ENCODE measurements around the gene SMAD7. TPM values are rescaled to one million over a fixed set of nuclear protein-coding genes. Genes with fewer than 3 reads are reported as not detected.
"Not testable (repeated sequence)": the region's sequence is repeated elsewhere in the genome, so short reads cannot be mapped to it uniquely, and the experiment has no call there.

SMAD7 gene
- total RNA-seq, 5 donors from 2014 or later (not counting 1 experiment from before 2014, with no cell fraction given): 28.5 to 138 (median 57.7) TPM

DNA sequence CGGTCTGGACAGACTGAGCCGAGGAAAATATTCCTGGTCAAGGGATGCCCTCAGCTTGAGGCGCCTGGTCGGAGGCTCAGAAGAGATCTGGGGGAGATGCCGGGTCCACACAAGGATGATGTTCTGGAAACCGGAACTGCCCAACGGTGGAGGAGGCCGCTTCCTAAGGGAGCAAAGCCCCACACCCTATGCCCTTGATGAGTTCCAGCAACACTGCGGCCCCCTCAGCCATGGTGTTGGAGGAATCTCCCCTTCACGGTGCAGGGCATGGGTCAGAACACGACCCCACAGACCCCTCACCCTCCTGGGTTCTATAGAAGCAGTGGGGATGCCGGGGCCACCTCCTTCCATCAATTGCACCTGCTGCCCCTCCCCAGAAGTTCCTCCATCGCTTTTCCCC is 79.8 kb downstream of the SMAD7 start:
- peaks cover 14 to 24% (median 16%) of the 10 kb centered on the region in 3 donors for H3K4me1 Mint-ChIP-seq
- DNase-seq; H3K27me3 ChIP-seq (replicated peaks in 1 of 2; ENCODE audit: control insufficient read depth in 2 of 2, extremely low read depth in 1 of 2, insufficient read depth in 2 of 2, low read length in 1 of 2); H3K36me3 ChIP-seq (ENCODE audit: control insufficient read depth in 2 of 2, extremely low read depth in 1 of 2, insufficient read depth in 1 of 2, low read length in 1 of 2); POLR2A ChIA-PET; CTCF ChIA-PET; H3K4me3 Mint-ChIP-seq; H3K27ac Mint-ChIP-seq; H3K27ac ChIP-seq (ENCODE audit: low read length); H3K27me3 Mint-ChIP-seq; H3K4me3 ChIP-seq (ENCODE audit: control insufficient read depth in 1 of 2, extremely low read depth in 1 of 2, low read length in 1 of 2); ATAC-seq (replicated peaks in 1 of 4); H3K9me3 Mint-ChIP-seq; H3K9me3 ChIP-seq; H3K36me3 Mint-ChIP-seq: not testable (repeated sequence)
- H3K4me1 ChIP-seq (ENCODE audit: control insufficient read depth in 1 of 2, extremely low read depth in 1 of 2, insufficient read depth in 2 of 2, low read length in 2 of 2): peaks cover 0 to 67% of the 10 kb centered on the region in 2 experiments
- 96% methylated on average over 8 of the region's 13 CpGs for WGBS (ENCODE audit: insufficient coverage)

Data from T-cell (primary cell).